B cell (primary cell): ENCODE results near the gene SNX17. TPM values are rescaled to one million over a fixed set of nuclear protein-coding genes. Genes with fewer than 3 reads are reported as not detected.
"Not testable (repeated sequence)": the region's sequence is repeated elsewhere in the genome, so short reads cannot be mapped to it uniquely, and the experiment has no call there.

Source experiments
- ATAC-seq: fragments of 200-7000 bp; cut with Tn5 transposase; one replicate; pipeline ENCODE4 v1.10.0; 2021; ENCODE audit warnings: low read depth, mild to moderate bottlenecking, moderate number of reproducible peaks, moderate library complexity
- CTCF ChIA-PET: fragments of 350-600 bp; sonication (Branson Sonifier 250); formaldehyde crosslinking; loops from one replicate; lab custom pipeline; 2021; ENCODE audit warnings: antibody characterized with exemption, inconsistent platforms; lab: Charles Lee
- POLR2A ChIA-PET: fragments of 350-600 bp; sonication (Branson Sonifier 250); formaldehyde crosslinking; loops from one replicate; lab custom pipeline; 2021; ENCODE audit warnings: antibody characterized with exemption; lab: Charles Lee
- DNase-seq: peaks from one replicate; pipeline ENCODE4 v3.0.0; 2013
- H2AFZ ChIP-seq: 2 replicates; pipeline ENCODE4 v1.6.1; 2012; ENCODE audit warnings: mild to moderate bottlenecking, low read depth, low read length; ENCODE audit not compliant: insufficient read depth, poor library complexity, severe bottlenecking
- H3K27ac ChIP-seq, 2 donors: 1 replicate in 1 of 2; 2 replicates in 1 of 2; pipeline ENCODE4 v1.5.1; 2012 to 2013; ENCODE audit warnings: low read length in 2 of 2, mild to moderate bottlenecking in 2 of 2, moderate library complexity in 1 of 2
- H3K27me3 ChIP-seq, 4 experiments: fragments of 200-600 bp in 1 of 4; sonication (generic) in 1 of 4; replicated peaks in 1 of 4; 1 replicate in 2 of 4; 2 replicates in 2 of 4; pipeline versions ENCODE4 v1.6.1 to v1.7.0; 2013 to 2016; ENCODE audit warnings: low read length in 3 of 4, mild to moderate bottlenecking in 2 of 4, mixed read lengths in 1 of 4, moderate library complexity in 1 of 4; ENCODE audit not compliant: insufficient read depth in 4 of 4, control insufficient read depth in 3 of 4; ENCODE audit errors: control extremely low read depth in 1 of 4
- H3K36me3 ChIP-seq, 2 experiments: replicated peaks in 1 of 2; 1 replicate in 1 of 2; 2 replicates in 1 of 2; pipeline versions ENCODE4 v1.6.1 to v1.7.1; 2013; ENCODE audit warnings: low read length in 1 of 2; ENCODE audit not compliant: insufficient read depth in 2 of 2, control insufficient read depth in 1 of 2; ENCODE audit errors: control extremely low read depth in 1 of 2, extremely low read depth in 1 of 2
- H3K4me1 ChIP-seq, 2 donors: fragments of 200-600 bp in 1 of 2; sonication (generic) in 1 of 2; 1 replicate in 1 of 2; 2 replicates in 1 of 2; pipeline versions ENCODE4 v1.5.1 to v1.6.1; 2013 to 2017; ENCODE audit warnings: low read length in 2 of 2; ENCODE audit not compliant: control insufficient read depth in 2 of 2, insufficient read depth in 2 of 2
- H3K4me2 ChIP-seq: replicated peaks from 2 replicates; pipeline ENCODE3; 2012; ENCODE audit warnings: mild to moderate bottlenecking, low read depth, low read length; ENCODE audit not compliant: poor library complexity, severe bottlenecking
- H3K4me3 ChIP-seq, 5 experiments: fragments of 200-600 bp in 1 of 5; sonication (generic) in 1 of 5; 1 replicate in 3 of 5; 2 replicates in 2 of 5; pipeline versions ENCODE4 v1.5.1 to v1.7.0; 2011 to 2016; ENCODE audit warnings: low read length in 4 of 5, mild to moderate bottlenecking in 4 of 5, low read depth in 2 of 5, control low read depth in 1 of 5, moderate library complexity in 1 of 5; ENCODE audit not compliant: insufficient read depth in 1 of 5; ENCODE audit errors: control extremely low read depth in 1 of 5, extremely low read depth in 1 of 5
- H3K79me2 ChIP-seq: fragments of 200-600 bp; sonication (generic); one replicate; pipeline ENCODE4 v1.6.0; 2016; ENCODE audit warnings: low read length; ENCODE audit not compliant: control insufficient read depth, insufficient read depth
- H3K9ac ChIP-seq: fragments of 200-600 bp; sonication (generic); 2 replicates; pipeline ENCODE4 v1.6.1; 2017; ENCODE audit warnings: mild to moderate bottlenecking, low read length, moderate library complexity
- H3K9me3 ChIP-seq, 3 donors: one replicate each; pipeline versions ENCODE4 v1.6.1 to v1.7.1; 2013; ENCODE audit warnings: low read length in 2 of 3; ENCODE audit not compliant: control insufficient read depth in 2 of 3, insufficient read depth in 1 of 3; ENCODE audit errors: control extremely low read depth in 1 of 3
- H4K20me1 ChIP-seq: 2 replicates; pipeline ENCODE4 v1.6.0; 2012; ENCODE audit warnings: mild to moderate bottlenecking, low read length; ENCODE audit not compliant: insufficient read depth, control insufficient read depth, poor library complexity, severe bottlenecking
- H3K27ac Mint-ChIP-seq: one replicate; pipeline ENCODE4 v1.8.0; 2021; ENCODE audit warnings: mixed read lengths
- H3K27me3 Mint-ChIP-seq: one replicate; pipeline ENCODE4 v1.8.0; 2021; ENCODE audit warnings: mixed read lengths
- H3K4me1 Mint-ChIP-seq: one replicate; pipeline ENCODE4 v1.8.0; 2021; ENCODE audit warnings: mixed read lengths
- H3K4me3 Mint-ChIP-seq: one replicate; pipeline ENCODE4 v1.8.0; 2021; ENCODE audit warnings: mixed read lengths
- H3K9me3 Mint-ChIP-seq: one replicate; pipeline ENCODE4 v1.8.0; 2022; ENCODE audit warnings: mixed read lengths; ENCODE audit not compliant: insufficient read depth
- CTCF ChIP-seq: fragments of 200-600 bp; IDR thresholded peaks from one replicate; pipeline ENCODE4 v1.8.0; 2022; ENCODE audit warnings: antibody characterized with exemption, mild to moderate bottlenecking
- EZH2 ChIP-seq: IDR thresholded peaks from 2 replicates; pipeline ENCODE4 v1.6.1; 2012; ENCODE audit warnings: borderline replicate concordance, low read depth, mild to moderate bottlenecking, moderate library complexity, low read length; ENCODE audit not compliant: insufficient read depth, poor library complexity, severe bottlenecking
- WGBS: methylation state at CpG from one replicate; pipeline ENCODE4 v1.1.5; 2013; ENCODE audit warnings: missing lambda C conversion rate; ENCODE audit not compliant: insufficient coverage; 5-methylcytosine and 5-hydroxymethylcytosine counted together
- intact Hi-C: fragments of 100-400 bp; cut with micrococcal nuclease; formaldehyde crosslinking; loops from one replicate; pipeline ENCODE4 v1.10.0; 2022
- polyA plus RNA-seq: library from polyadenylated mRNA; depleted of rRNA; stranded (reverse); fragments of >200 nt; gene quantifications from 2 replicates; pipeline ENCODE4 v1.2.3, GENCODE V29; 2012
- total RNA-seq, 2 donors: library from RNA; stranded (reverse); fragments of 120-200 nt in 1 of 2; gene quantifications; 1 replicate in 1 of 2; 2 replicates in 1 of 2; pipeline versions ENCODE4 v1.2.3 to v1.2.4, GENCODE V29; 2013 to 2022

SNX17 gene
- total and polyA plus RNA-seq, 2 donors (not counting 1 experiment from before 2014, with no cell fraction given) = 103 to 158 TPM

GRCh38 chr2:27421660-27422250 lies 51.3 kb downstream of the SNX17 start:
- Mint-ChIP-seq H3K9me3 (no peaks in the 10 kb centered on the region), H3K4me1 (no peaks in the 10 kb centered on the region), H3K27ac (no peak overlapping the region), H3K27me3 (peaks cover 7% of the 10 kb centered on the region), H3K4me3 (no peak overlapping the region)
- Histone ChIP-seq H3K79me2 (no peaks in the 10 kb centered on the region), H4K20me1 (no peaks in the 10 kb centered on the region), H3K4me1 (no peaks in the 10 kb centered on the region), H3K36me3 (no peaks in the 10 kb centered on the region), H3K9ac (no peak overlapping the region), H3K9me3 (no peaks in the 10 kb centered on the region), H3K4me3 (no peak overlapping the region), H3K4me2 (no peak overlapping the region), H3K27ac (no peak overlapping the region), H2AFZ (no peak overlapping the region), H3K27me3 (no peaks in the 10 kb centered on the region)
- POLR2A ChIA-PET = no interaction called here
- no peak for DNase-seq
- intact Hi-C loops = no loop called here
- CTCF ChIA-PET = no interaction called here
- TF ChIP-seq EZH2 = no peak
- TF ChIP-seq CTCF = no peak
- ATAC-seq = no peak
- WGBS = no CpG with 5 or more reads among the region's 4 CpGs

- H4K20me1 ChIP-seq = no peaks in the 10 kb centered on the region
- WGBS = 100% methylated on average over 2 of the region's 3 CpGs
- no peak for ATAC-seq
- no peak overlapping the region for H3K4me3 ChIP-seq
- H3K27me3 ChIP-seq = no peaks in the 10 kb centered on the region
- no peaks in the 10 kb centered on the region for H3K79me2 ChIP-seq
- no peak overlapping the region for H3K4me2 ChIP-seq
- no peak overlapping the region for H2AFZ ChIP-seq
- no peak overlapping the region for H3K27ac Mint-ChIP-seq
- H3K27me3 Mint-ChIP-seq = peaks cover 7% of the 10 kb centered on the region
- peaks cover 4 to 6% of the 10 kb centered on the region in 2 donors for H3K4me1 ChIP-seq
- DNase-seq = no peak
- intact Hi-C loops = no loop called here
- H3K9me3 ChIP-seq = no peaks in the 10 kb centered on the region
- no peak overlapping the region for H3K9ac ChIP-seq
- no peaks in the 10 kb centered on the region for H3K36me3 ChIP-seq
- no peak overlapping the region for H3K27ac ChIP-seq
- ChIA-PET CTCF (no interaction called here), POLR2A (no interaction called here)
- no peaks in the 10 kb centered on the region for H3K9me3 Mint-ChIP-seq
- no peak overlapping the region for H3K4me3 Mint-ChIP-seq
- H3K4me1 Mint-ChIP-seq = peaks cover 5% of the 10 kb centered on the region
- TF ChIP-seq EZH2 (no peak), CTCF (no peak)
Measured at GRCh38 chr2:27422958-27423357, 52.5 kb downstream of the SNX17 start.

GRCh38 chr2:27425039-27425438 lies 54.6 kb downstream of the SNX17 start:
- DNase-seq, ATAC-seq, H3K4me3 Mint-ChIP-seq, H3K4me3 ChIP-seq, H3K27me3 Mint-ChIP-seq, H2AFZ ChIP-seq, H3K9me3 ChIP-seq, H3K27ac ChIP-seq, H3K4me2 ChIP-seq, H3K27ac Mint-ChIP-seq, H3K27me3 ChIP-seq, H3K36me3 ChIP-seq, H3K9ac ChIP-seq, H3K9me3 Mint-ChIP-seq: not testable (repeated sequence)
- Histone ChIP-seq H3K79me2 (peaks cover 11% of the 10 kb centered on the region), H4K20me1 (peaks cover 11% of the 10 kb centered on the region), H3K4me1 (peaks cover 13 to 16% of the 10 kb centered on the region in 2 donors)
- ChIA-PET POLR2A (interaction anchor here (0.6 kb wide), 1 partner anchor 17 kb away, joined by 3 read pairs; no protein-coding TSS in a partner anchor), CTCF (interaction anchor here (1.1 kb wide), 1 partner anchor 15 kb away, joined by 3 read pairs; no protein-coding TSS in a partner anchor)
- intact Hi-C loops = loop anchor here (5.0 kb wide), 1 partner anchor 202 kb away; the partner anchor contains the start of genes CCDC121 and GPN1
- H3K4me1 Mint-ChIP-seq = peaks cover 17% of the 10 kb centered on the region
- WGBS = 95% methylated on average over 6 of the region's 10 CpGs
